ENCODE data around the gene APP. TPM values are rescaled to one million over a fixed set of nuclear protein-coding genes. Genes with fewer than 3 reads are reported as not detected.

The APP gene
- total and polyA plus RNA-seq, 12 donors: 106 to 434 (median 389) TPM

- Histone ChIP-seq H3K27ac (no peak overlapping the region), H3K36me3 (no peaks in the 10 kb centered on the region), H3K9me3 (no peaks in the 10 kb centered on the region), H3K4me3 (no peak overlapping the region), H3K4me1 (peaks cover 0 to 27% (median 0%) of the 10 kb centered on the region in 9 donors), H3K27me3 (no peaks in the 10 kb centered on the region)
- DNase-seq (no peak), ATAC-seq (no peak)
- no peak for TF ChIP-seq CTCF (IDR thresholded peaks at IDR 0.05)
- intact Hi-C loops (cut with DNase I): no loop called here
- WGBS, 2 donors: 97 to 99% methylated on average over 4 of the region's 4 CpGs
Observed at GRCh38 chr21:26097475-26097874, 73.1 kb downstream of the APP start.

GRCh38 chr21:26096494-26097371 is 73.8 kb downstream of the APP start:
- intact Hi-C loops (cut with DNase I): no loop called here
- no peak for ATAC-seq
- DNase-seq: no peak
- H3K4me3 ChIP-seq: no peak overlapping the region
- no peak for TF ChIP-seq CTCF (IDR thresholded peaks at IDR 0.05)
- peaks cover 0 to 27% (median 0%) of the 10 kb centered on the region in 9 donors for H3K4me1 ChIP-seq
- WGBS, 2 donors: 91 to 93% methylated on average over 13 of the region's 13 CpGs
- no peaks in the 10 kb centered on the region for H3K27me3 ChIP-seq
- H3K36me3 ChIP-seq: no peaks in the 10 kb centered on the region
- no peaks in the 10 kb centered on the region for H3K9me3 ChIP-seq
- H3K27ac ChIP-seq: no peak overlapping the region

DNA sequence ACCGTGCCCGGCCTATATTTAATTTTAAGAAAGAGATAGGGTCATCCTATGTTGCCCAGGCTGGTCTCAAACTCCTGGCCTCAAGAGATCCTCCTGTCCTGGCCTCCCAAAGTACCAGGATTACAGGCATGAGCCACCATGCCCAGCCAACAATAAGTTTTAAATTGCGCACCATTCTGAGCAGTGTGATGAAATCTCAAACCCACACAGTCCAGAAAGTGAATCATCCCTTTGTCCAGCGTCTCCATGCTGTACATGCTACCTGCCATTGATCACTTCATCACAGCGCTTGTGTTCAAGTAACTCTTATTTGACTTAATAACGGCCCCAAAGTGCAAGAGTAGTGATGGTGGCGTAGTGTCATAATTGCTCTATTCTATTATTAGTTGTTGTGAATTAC is 75.4 kb downstream of the APP start:
- no peaks in the 10 kb centered on the region for H3K27me3 ChIP-seq
- 97% methylated on average over 7 of the region's 7 CpGs for WGBS, 2 donors
- no peaks in the 10 kb centered on the region for H3K36me3 ChIP-seq
- ATAC-seq (no peak), DNase-seq (no peak)
- H3K4me3 ChIP-seq: no peak overlapping the region
- no peak overlapping the region for H3K27ac ChIP-seq
- H3K4me1 ChIP-seq: peaks cover 0 to 19% (median 0%) of the 10 kb centered on the region in 9 donors
- TF ChIP-seq CTCF (IDR thresholded peaks at IDR 0.05): no peak
- intact Hi-C loops (cut with DNase I): no loop called here
- no peaks in the 10 kb centered on the region for H3K9me3 ChIP-seq

- no peak for ATAC-seq
- H3K4me1 ChIP-seq: peaks cover 0 to 9% (median 0%) of the 10 kb centered on the region in 9 donors
- H3K27ac ChIP-seq: no peak overlapping the region
- no peak for DNase-seq
- 77 to 84% methylated on average over 3 of the region's 3 CpGs for WGBS, 2 donors
- H3K36me3 ChIP-seq: peaks cover 0 to 18% (median 0%) of the 10 kb centered on the region in 9 donors
- H3K4me3 ChIP-seq: no peak overlapping the region
- H3K27me3 ChIP-seq: no peaks in the 10 kb centered on the region
- TF ChIP-seq CTCF (IDR thresholded peaks at IDR 0.05): no peak
- no peaks in the 10 kb centered on the region for H3K9me3 ChIP-seq
- intact Hi-C loops (cut with DNase I): no loop called here
Observed at GRCh38 chr21:26093122-26093521, 77.4 kb downstream of the APP start.
